HCT116 (cell line): ENCODE results near the gene PM20D1. TPM values are rescaled to one million over a fixed set of nuclear protein-coding genes. Genes with fewer than 3 reads are reported as not detected.
A peak's percentile ranks its signal among the peaks of the same experiment; 100 is the strongest.

Source experiments
- ATAC-seq: fragments of 200-7000 bp; cut with Tn5 transposase; 2 replicates; pipeline ENCODE4 v1.9.1; 2020; ENCODE audit warnings: mild to moderate bottlenecking, moderate library complexity
- BruUV-seq: library from RNA; stranded (reverse); fragments of 400-500 nt; replicated peaks from 2 replicates; lab custom pipeline; 2021; lab: Mats Ljungman, UMichigan
- CTCF ChIA-PET: fragments of 300-600 bp; sonication (Branson Sonifier 250); formaldehyde crosslinking; loops from one replicate; lab custom pipeline; 2021; ENCODE audit warnings: antibody characterized with exemption; lab: Charles Lee
- POLR2A ChIA-PET: fragments of 300-600, 350-600 bp; sonication (Branson Sonifier 250); formaldehyde crosslinking; loops from one replicate; lab custom pipeline; 2021; ENCODE audit warnings: antibody characterized with exemption; lab: Charles Lee
- RAD21 ChIA-PET, 2 experiments: fragments of 300-600 bp; sonication (Branson Sonifier 250); formaldehyde crosslinking; loops; one replicate each; lab custom pipeline; 2023; ENCODE audit warnings: low total read pairs in 2 of 2; ENCODE audit not compliant: uncharacterized antibody in 2 of 2, unreplicated experiment in 2 of 2, low non-redundant PET in 1 of 2; lab: Charles Lee
- DNase-seq: peaks from one replicate; pipeline ENCODE4 v3.0.0-alpha.2; 2010; ENCODE audit warnings: low read depth, low spot score
- H2AFZ ChIP-seq: fragments of 200-600 bp; shearing (Covaris generic), sonication (generic); 2 replicates; pipeline ENCODE4 v1.6.1; 2017; ENCODE audit warnings: low read depth, mixed run types, mixed read lengths, antibody characterized with exemption, low read length; ENCODE audit not compliant: poor library complexity, severe bottlenecking
- H3K27ac ChIP-seq: 2 replicates; pipeline ENCODE4 v1.5.1; 2012; ENCODE audit warnings: low read depth, low read length
- H3K27me3 ChIP-seq: fragments of 200-600 bp; sonication (generic); 2 replicates; pipeline ENCODE4 v1.6.1; 2016; ENCODE audit warnings: mixed run types, low read length, mixed read lengths; ENCODE audit not compliant: insufficient read depth
- H3K36me3 ChIP-seq, 2 experiments: fragments of 200-500 bp in 1 of 2; fragments of 200-600 bp in 1 of 2; sonication (Bioruptor generic) in 1 of 2; sonication (generic) in 1 of 2; 2 replicates each; pipeline versions ENCODE4 v1.5.1 to v1.6.1; 2014 to 2016; ENCODE audit warnings: low read length in 2 of 2, inconsistent platforms in 1 of 2, mixed read lengths in 1 of 2, mixed run types in 1 of 2; ENCODE audit not compliant: insufficient read depth in 2 of 2, control insufficient read depth in 1 of 2
- H3K4me1 ChIP-seq, 2 experiments: fragments of 200-600 bp in 1 of 2; sonication (generic) in 1 of 2; 2 replicates each; pipeline versions ENCODE4 v1.5.1 to v1.6.1; 2012 to 2017; ENCODE audit warnings: low read length in 2 of 2, inconsistent platforms in 1 of 2, mild to moderate bottlenecking in 1 of 2, mixed read lengths in 1 of 2, mixed run types in 1 of 2, moderate library complexity in 1 of 2; ENCODE audit not compliant: insufficient read depth in 2 of 2, control insufficient read depth in 1 of 2
- H3K4me2 ChIP-seq: fragments of 200-600 bp; sonication (generic); 2 replicates; pipeline ENCODE4 v1.6.1; 2017; ENCODE audit warnings: mixed run types, low read length, mixed read lengths
- H3K4me3 ChIP-seq, 2 experiments: fragments of 200-600 bp in 1 of 2; sonication (generic) in 1 of 2; replicated peaks in 1 of 2; 2 replicates each; pipeline ENCODE4 v1.5.1; 2011 to 2016; ENCODE audit warnings: low read length in 2 of 2, control low read depth in 1 of 2, low read depth in 1 of 2, mild to moderate bottlenecking in 1 of 2, mixed read lengths in 1 of 2, mixed run types in 1 of 2
- H3K79me2 ChIP-seq: fragments of 200-600 bp; sonication (generic); 2 replicates; pipeline ENCODE4 v1.6.1; 2017; ENCODE audit warnings: mild to moderate bottlenecking, mixed run types, low read length, moderate library complexity, mixed read lengths; ENCODE audit not compliant: insufficient read depth
- H3K9ac ChIP-seq: fragments of 200-600 bp; sonication (generic); 2 replicates; pipeline ENCODE4 v1.6.1; 2016; ENCODE audit warnings: low read length, mixed read lengths
- H3K9me2 ChIP-seq: fragments of 200-600 bp; sonication (generic), shearing (Covaris generic); 2 replicates; pipeline ENCODE4 v1.6.1; 2017; ENCODE audit warnings: mixed run types, mild to moderate bottlenecking, moderate library complexity; ENCODE audit not compliant: insufficient read depth
- H3K9me3 ChIP-seq, 2 experiments: fragments of 200-500 bp in 1 of 2; fragments of 200-600 bp in 1 of 2; sonication (Bioruptor generic) in 1 of 2; sonication (generic) in 1 of 2; 2 replicates each; pipeline ENCODE4 v1.6.1; 2014 to 2017; ENCODE audit warnings: low read length in 2 of 2, mixed read lengths in 2 of 2, inconsistent platforms in 1 of 2, low read depth in 1 of 2, mild to moderate bottlenecking in 1 of 2, mixed run types in 1 of 2, moderate library complexity in 1 of 2; ENCODE audit not compliant: control insufficient read depth in 1 of 2, insufficient read depth in 1 of 2
- H4K20me1 ChIP-seq: fragments of 200-600 bp; sonication (generic), shearing (Covaris generic); 2 replicates; pipeline ENCODE4 v1.6.1; 2017; ENCODE audit warnings: mixed run types, mild to moderate bottlenecking, moderate library complexity; ENCODE audit not compliant: insufficient read depth
- MAX ChIP-seq: IDR thresholded peaks from 2 replicates; pipeline ENCODE4 v1.6.1; 2012
- ZFX ChIP-seq: fragments of 450-650 bp; IDR thresholded peaks from 2 replicates; pipeline ENCODE4 v1.6.1; 2017
- intact Hi-C: fragments of 100-400 bp; cut with micrococcal nuclease; formaldehyde crosslinking; loops from 2 replicates; pipeline ENCODE4 v1.10.0; 2022
- total RNA-seq: library from RNA; stranded (reverse); gene quantifications from one replicate; pipeline ENCODE4 v1.2.1, GENCODE V29; 2021; ENCODE audit not compliant: unreplicated experiment
- TF ChIP-seq, protein P1 (sequence below), 3 experiments: fragments of 200-600 bp in 1 of 3; sonication (generic) in 1 of 3; IDR thresholded peaks in 2 of 3; conservative IDR thresholded peaks in 1 of 3; 2 replicates each; pipeline ENCODE4 v1.5.1; 2012 to 2017; ENCODE audit warnings: low read depth in 2 of 3, low read length in 2 of 3, antibody characterized with exemption in 1 of 3, borderline replicate concordance in 1 of 3, control low read depth in 1 of 3, mild to moderate bottlenecking in 1 of 3, mixed read lengths in 1 of 3, mixed run types in 1 of 3, moderate library complexity in 1 of 3; ENCODE audit not compliant: insufficient read depth in 1 of 3

PM20D1 gene
- total RNA-seq, 1 experiment from 2014 or later = not detected

GRCh38 chr1:205832326-205832751, 17.6 kb downstream of the PM20D1 start:
- no peaks in the 10 kb centered on the region for H3K9me3 ChIP-seq
- H3K79me2 ChIP-seq = no peaks in the 10 kb centered on the region
- RAD21 ChIA-PET = no interaction called here
- no peak overlapping the region for H3K27ac ChIP-seq
- H3K27me3 ChIP-seq = no peaks in the 10 kb centered on the region
- H3K36me3 ChIP-seq = no peaks in the 10 kb centered on the region
- DNase-seq (no peak), ATAC-seq (no peak)
- TF ChIP-seq MAX = no peak
- CTCF ChIA-PET = interaction anchor here (1.0 kb wide), 1 partner anchor 145 kb away, joined by 3 read pairs; no protein-coding TSS in a partner anchor
- H3K4me3 ChIP-seq = no peak overlapping the region
- BruUV-seq = no TSS peak
- no peak overlapping the region for H3K9ac ChIP-seq
- H2AFZ ChIP-seq = no peak overlapping the region
- intact Hi-C loops = no loop called here
- no peak overlapping the region for H3K4me2 ChIP-seq
- no peaks in the 10 kb centered on the region for H3K9me2 ChIP-seq
- H3K4me1 ChIP-seq = peaks cover 0 to 7% of the 10 kb centered on the region in 2 experiments; a peak in 1 of 4 replicates
- POLR2A ChIA-PET = no interaction called here
- no peaks in the 10 kb centered on the region for H4K20me1 ChIP-seq

- Histone ChIP-seq H3K9me2 (no peaks in the 10 kb centered on the region), H3K9ac (no peak overlapping the region), H3K36me3 (no peaks in the 10 kb centered on the region)
- peak; percentile 96 for ATAC-seq
- RAD21 ChIA-PET = no interaction called here
- TF ChIP-seq, protein P1, sequence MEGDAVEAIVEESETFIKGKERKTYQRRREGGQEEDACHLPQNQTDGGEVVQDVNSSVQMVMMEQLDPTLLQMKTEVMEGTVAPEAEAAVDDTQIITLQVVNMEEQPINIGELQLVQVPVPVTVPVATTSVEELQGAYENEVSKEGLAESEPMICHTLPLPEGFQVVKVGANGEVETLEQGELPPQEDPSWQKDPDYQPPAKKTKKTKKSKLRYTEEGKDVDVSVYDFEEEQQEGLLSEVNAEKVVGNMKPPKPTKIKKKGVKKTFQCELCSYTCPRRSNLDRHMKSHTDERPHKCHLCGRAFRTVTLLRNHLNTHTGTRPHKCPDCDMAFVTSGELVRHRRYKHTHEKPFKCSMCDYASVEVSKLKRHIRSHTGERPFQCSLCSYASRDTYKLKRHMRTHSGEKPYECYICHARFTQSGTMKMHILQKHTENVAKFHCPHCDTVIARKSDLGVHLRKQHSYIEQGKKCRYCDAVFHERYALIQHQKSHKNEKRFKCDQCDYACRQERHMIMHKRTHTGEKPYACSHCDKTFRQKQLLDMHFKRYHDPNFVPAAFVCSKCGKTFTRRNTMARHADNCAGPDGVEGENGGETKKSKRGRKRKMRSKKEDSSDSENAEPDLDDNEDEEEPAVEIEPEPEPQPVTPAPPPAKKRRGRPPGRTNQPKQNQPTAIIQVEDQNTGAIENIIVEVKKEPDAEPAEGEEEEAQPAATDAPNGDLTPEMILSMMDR (IDR thresholded peaks at IDR 0.05 in 2 of 3, conservative IDR thresholded peaks at IDR 0.05 in 1 of 3; ENCODE audit: borderline replicate concordance in 1 of 3, insufficient read depth in 1 of 3, low read depth in 2 of 3, low read length in 2 of 3) = peak in 2 of 3 experiments; percentile 28 to 34; a peak in 3 of 6 replicates
- no peak for TF ChIP-seq ZFX
- TF ChIP-seq, all 23 proteins: peak for 1
- no peak for DNase-seq
- Histone ChIP-seq H4K20me1 (no peaks in the 10 kb centered on the region), H3K4me3 (no peak overlapping the region), H3K4me2 (no peak overlapping the region), H3K79me2 (no peaks in the 10 kb centered on the region), H3K27me3 (peaks cover 10% of the 10 kb centered on the region; the same call in 1 of the 2 replicates), H3K4me1 (peaks cover 0 to 7% of the 10 kb centered on the region in 2 experiments; a peak in 1 of 4 replicates), H3K27ac (no peak overlapping the region), H2AFZ (no peak overlapping the region), H3K9me3 (no peaks in the 10 kb centered on the region)
- ChIA-PET CTCF (interaction anchor here (0.9 to 1.9 kb wide), 5 partner anchors 17 to 149 kb away, joined by 3 to 6 read pairs (median 3); no protein-coding TSS in a partner anchor), POLR2A (no interaction called here)
- intact Hi-C loops = no loop called here
- BruUV-seq = no TSS peak
Measured at GRCh38 chr1:205827623-205828022, 22.3 kb downstream of the PM20D1 start.
